Colon (tissue), 2 donors: ENCODE data around the gene ACAD9.
"Not testable (repeated sequence)": the region's sequence is repeated elsewhere in the genome, so short reads cannot be mapped to it uniquely, and the experiment has no call there.

Experiments used
- FAIRE-seq: peaks from 2 replicates; lab custom pipeline; 2012; peaks lifted over from hg19 to GRCh38; lab: Jason Lieb, UNC
- donor health status: control.
- donor health status: control.

ACAD9 gene

GRCh38 chr3:128879125-128879969 is at the start of gene ACAD9:
Gene ACAD9 (plus strand): TSS chr3:128879620. CDS start chr3:128879692, 72 bp downstream.
- FAIRE-seq, result no peak

DNA sequence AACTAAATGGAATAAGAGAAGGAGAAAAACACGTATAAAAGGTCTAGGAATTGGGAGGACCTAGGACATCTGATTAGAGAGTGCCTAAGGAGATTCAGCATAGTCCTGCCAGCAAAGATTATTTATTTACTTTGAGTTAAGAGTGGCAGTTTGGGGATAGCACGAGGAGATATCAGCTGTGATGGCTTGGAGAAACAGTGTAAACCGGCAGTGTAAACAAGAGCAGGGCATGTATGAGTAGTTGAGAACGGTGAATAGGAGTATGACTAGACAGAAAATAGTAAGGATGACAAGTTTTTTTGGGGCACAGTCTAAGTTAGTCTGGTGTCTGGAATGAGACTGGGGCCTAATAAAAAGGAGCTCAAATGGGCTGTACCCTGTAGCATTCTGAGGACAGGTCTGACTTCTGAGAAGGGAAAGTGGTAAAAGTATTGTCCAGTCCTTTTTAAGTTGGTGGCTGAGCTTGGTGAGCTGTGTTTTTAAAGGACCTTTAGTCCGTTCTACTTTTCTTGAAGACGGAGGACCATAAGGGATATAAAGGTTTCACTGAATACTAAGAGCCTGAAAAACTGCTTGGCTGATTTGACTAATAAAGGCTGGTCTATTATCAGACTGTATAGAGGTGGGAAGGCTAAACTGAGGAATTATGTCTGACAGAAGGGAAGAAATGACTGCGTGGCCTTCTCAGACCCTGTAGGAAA is 49.3 kb upstream of the ACAD9 start:
- FAIRE-seq, result not testable (repeated sequence)

GRCh38 chr3:128830762-128831161 is 48.7 kb upstream of the ACAD9 start:
- FAIRE-seq, result not testable (repeated sequence)

GRCh38 chr3:128832979-128833378 is 46.4 kb upstream of the ACAD9 start:
- FAIRE-seq, result not testable (repeated sequence)

GRCh38 chr3:128835096-128835495 is 44.3 kb upstream of the ACAD9 start:
- no peak for FAIRE-seq

GRCh38 chr3:128841926-128842920 is 37.2 kb upstream of the ACAD9 start:
- FAIRE-seq, result no peak

DNA sequence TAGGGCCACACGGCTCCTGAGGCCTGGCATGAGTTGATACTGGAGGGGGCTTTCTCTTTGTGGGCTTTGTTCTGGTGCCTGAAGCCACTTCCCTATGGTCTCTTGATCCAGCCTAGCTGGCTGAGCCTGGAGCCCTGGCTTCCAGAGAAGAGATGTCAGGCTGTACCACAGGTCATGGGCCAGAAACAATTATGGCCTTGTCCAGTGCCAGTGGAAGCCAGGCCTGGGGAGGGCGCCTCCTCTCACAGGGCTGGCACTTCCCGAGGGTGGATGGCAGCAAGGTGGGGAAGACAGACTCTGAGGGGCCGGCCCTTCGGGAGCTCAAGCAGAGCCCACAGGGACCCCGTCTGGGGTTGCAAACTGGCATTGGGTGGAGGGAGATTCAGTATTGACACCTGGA is 34.9 kb upstream of the ACAD9 start:
- no peak for FAIRE-seq

DNA sequence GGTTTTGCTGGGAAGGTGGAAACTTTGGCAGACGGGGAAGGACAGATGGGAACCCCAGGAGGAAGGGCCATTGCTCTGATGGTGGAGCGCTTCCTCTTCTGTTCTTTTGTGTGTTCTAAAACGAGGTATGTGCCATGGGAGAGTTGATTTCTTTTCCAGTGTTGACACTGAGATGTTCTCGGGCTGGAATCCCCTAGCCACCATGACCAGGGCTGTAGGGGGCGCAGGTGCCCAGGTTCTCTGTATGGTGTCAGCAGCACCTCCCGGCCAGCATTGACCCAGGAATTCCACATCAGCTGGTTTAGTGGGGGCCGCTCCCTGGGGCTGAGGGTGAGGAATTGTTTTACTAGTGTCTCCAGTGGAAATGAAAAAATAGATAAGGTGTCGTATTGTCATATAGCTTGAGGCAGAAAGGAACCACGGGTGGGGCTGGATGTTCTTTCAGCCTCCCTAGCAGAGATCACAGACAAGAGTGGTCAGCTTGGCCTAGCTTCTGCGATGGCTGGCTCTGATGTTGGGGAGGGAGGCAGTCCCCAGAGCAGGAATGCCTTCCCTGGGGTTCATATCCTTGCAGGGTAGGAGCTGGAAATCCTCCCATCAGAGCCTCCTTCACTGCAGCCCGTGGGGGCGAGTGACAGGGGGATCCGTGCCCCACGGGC is 34.2 kb upstream of the ACAD9 start:
- FAIRE-seq, result no peak

DNA sequence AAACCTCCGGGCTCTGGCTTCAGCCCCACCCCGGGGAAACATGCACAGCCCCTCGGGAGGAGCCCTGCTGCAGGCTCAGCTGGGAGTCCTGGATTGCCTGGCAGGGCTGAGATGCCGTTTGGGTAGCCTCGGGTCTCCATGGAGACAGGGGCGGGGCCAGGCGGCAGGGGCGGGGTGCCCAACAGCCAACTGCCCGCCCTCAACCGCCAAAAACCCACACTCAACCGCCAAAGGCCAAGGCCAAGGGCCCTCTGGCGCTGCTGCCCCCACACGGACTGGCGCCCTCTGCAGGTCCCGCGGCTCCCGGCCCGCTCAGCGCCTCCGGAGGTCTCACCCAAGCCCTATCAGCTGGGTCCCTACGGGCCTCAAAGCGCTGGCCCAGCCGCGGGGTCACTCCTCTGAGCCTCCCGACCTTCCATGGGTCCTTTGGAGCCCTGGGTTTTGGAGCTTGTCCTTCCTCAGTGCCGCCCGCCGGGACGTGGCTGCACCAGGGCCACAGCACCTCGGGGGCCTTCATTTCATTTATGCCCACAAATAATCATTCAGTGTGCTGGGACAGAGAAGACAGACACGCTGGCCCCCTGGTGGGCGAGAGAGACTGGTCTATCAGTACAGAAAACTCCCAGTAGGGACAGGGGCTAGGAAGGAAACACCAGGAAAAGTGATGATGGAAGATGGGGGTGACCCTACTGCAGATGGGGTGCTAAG is 33.5 kb upstream of the ACAD9 start:
- no peak for FAIRE-seq

DNA sequence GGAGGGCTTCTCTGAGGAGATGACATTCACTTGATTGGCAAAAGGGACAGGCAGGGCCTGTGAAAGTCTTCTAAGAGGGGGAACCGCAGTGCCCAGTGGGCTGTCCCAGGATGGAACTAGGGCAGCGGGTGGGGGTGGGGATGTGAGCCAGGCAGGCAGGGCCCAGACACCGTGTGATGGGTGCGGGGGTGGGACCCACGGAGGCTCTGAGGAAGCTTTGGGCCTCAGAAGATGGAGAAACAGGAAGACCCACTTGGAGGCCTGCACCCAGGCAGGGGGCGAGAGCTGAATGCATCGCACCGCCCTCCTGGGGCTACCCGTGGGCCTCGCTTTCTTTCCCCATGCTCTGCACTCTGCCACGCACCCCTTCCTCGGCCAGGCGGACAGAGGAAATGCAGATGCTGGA is 32.9 kb upstream of the ACAD9 start:
- no peak for FAIRE-seq

GRCh38 chr3:128847666-128848370 is 31.6 kb upstream of the ACAD9 start:
- FAIRE-seq, result no peak

- no peak for FAIRE-seq
Measured at GRCh38 chr3:128848936-128849335, 30.5 kb upstream of the ACAD9 start.

GRCh38 chr3:128849911-128850455 is 29.4 kb upstream of the ACAD9 start:
- no peak for FAIRE-seq

DNA sequence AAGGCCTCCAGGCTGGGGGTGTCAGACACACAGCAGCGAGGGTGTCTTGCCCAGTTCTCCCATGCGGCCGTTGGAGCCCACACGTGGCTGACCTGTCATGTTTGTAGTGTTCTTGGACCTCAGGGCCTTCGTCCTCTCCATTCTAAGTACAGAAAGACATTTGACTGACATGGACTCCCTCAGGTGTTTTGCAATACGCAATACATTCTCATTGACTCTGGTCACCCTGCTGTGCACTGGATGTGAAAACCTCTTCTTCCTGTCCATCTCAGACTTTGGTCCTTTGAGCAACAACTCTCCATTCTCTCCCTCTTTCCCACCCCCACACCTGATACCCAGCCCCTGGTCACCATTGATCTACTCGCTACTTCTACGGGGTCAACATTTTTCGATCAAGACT is 28.9 kb upstream of the ACAD9 start:
- FAIRE-seq, result no peak

DNA sequence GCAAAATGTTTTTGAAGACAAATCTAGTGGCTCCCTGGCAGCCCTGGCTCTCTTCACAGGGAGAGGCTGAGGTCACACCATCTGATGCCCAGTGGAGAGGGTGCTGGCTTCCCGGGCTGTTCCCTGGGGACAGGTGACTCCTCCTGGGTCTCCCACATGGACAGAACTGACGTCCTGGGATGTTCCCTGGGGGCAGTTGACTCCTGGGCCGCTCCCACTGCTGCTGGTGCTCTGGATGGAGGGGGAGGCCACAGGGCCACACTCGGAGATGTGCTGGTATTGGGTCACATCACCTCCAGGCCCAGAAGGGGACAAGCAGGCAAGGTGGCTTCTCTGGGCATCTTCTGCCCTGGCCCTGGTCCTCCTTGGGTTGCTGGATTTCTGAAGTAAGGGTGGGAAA is 27.8 kb upstream of the ACAD9 start:
- FAIRE-seq, result no peak

DNA sequence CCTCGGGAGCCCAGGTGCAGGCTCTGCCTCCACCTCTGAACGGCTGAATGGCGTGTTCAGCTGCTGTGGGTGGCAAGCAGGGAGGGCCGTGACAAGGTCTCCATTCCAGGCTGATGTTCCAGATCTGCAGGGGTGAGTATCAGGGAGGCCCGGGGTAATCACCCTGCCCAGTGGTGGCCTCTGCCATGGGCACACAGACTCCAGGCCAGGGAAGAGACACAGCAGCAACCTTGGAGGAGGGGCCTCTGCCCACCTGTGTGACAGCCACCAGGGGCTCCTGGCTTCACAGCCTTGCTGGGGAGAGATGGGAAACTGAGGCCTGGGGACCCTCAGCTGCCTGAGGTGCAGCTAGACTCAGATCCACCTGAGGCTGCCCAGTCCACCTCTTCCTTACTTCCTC is 25.6 kb upstream of the ACAD9 start:
- FAIRE-seq, result no peak

- no peak for FAIRE-seq
Measured at GRCh38 chr3:128854475-128854874, 24.9 kb upstream of the ACAD9 start.

GRCh38 chr3:128855569-128855968 is 23.9 kb upstream of the ACAD9 start:
- FAIRE-seq, result no peak

DNA sequence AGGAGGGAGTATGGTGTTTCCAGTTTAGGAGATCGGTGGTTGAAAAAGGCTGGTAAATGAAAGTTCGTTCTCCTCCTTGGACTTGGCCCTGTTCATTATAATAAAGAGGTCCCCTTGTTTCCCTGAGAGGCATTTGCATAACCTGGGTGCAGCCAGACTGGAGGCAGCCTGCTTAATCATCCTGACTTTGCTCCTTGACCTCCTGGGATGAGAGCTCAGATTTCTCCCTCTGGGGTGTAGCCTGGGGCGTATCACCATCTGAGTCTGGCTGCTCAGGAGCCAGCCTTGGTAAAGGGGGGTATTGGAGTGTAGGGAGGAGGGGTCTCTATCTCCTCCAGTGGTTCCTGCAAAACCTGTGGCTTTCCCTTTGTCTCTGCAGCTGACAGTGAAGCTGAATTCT is 21.3 kb upstream of the ACAD9 start:
- FAIRE-seq, result no peak

GRCh38 chr3:128859630-128860029 is 19.8 kb upstream of the ACAD9 start:
- no peak for FAIRE-seq
